HG03095 (cell line): ENCODE results near the gene DAZL.

ENCODE experiments used
- ATAC-seq: cut with Tn5 transposase; IDR thresholded peaks from one replicate; pipeline ENCODE4 v1.9.1; 2021; ENCODE audit warnings: moderate library complexity; ENCODE audit not compliant: unreplicated experiment

Gene DAZL

GRCh38 chr3:16596352-16597032 is 8.7 kb downstream of the DAZL start:
- ATAC-seq = peak; percentile 73

DNA sequence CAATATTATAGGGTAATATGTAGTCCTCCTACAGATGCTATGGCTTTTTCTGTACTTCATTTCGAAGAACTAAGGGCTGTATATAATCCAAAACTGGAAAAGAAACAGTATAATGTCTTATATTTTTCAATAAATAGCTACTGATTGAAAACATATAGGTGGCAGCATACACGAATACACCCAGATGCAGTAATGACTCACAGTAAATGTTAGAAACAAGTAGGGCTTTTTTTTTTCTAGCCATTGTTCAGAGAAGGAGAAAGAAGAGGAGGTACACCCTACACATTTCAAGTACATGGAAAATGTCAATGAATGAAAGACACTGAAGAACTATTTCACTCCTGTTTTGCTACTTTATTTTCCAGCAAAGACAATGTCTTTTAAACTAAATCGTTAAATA is 9.4 kb downstream of the DAZL start:
- ATAC-seq = no peak

- peak; percentile 99 for ATAC-seq
Measured at GRCh38 chr3:16589867-16590624, 15.2 kb downstream of the DAZL start.

GRCh38 chr3:16589120-16589519 is 16.1 kb downstream of the DAZL start:
- ATAC-seq = no peak

DNA sequence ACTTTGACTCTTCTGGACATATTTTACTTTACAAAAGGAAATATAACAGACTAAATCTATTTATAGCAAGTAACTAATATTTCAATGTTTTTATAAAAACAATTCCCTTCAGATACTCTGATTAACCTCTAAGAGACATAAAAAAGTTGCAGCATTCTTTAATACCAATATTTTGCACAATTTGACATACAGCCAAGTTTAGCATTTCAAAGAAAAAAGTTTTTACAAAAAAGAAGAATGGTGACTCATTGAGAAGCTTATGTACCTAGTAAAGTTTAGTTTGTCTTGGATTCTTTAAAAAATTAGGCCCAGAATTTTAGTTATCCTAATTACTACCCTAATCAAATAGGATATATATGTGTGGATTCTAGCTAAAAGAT is 17.6 kb downstream of the DAZL start:
- ATAC-seq = no peak

- no peak for ATAC-seq
Measured at GRCh38 chr3:16587047-16587680, 18.1 kb downstream of the DAZL start.

DNA sequence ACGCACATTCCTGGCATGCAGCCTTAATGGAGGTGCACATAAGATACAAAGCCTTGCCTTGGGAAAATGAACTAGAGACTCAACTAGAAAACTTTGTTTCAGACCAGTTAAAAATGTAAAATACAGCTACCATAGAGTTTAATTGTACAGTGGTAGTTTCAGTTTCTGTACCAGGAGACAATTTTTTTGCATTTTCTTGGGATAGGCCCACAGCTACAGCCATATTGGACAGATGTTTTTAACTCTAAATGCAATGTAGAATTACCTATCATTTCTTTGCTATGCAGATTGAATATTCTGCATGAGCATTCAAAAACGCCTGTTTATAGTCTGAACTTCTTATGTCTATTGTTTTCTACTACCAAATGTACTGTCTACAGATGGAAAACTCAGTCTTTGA is 20.3 kb downstream of the DAZL start:
- no peak for ATAC-seq

DNA sequence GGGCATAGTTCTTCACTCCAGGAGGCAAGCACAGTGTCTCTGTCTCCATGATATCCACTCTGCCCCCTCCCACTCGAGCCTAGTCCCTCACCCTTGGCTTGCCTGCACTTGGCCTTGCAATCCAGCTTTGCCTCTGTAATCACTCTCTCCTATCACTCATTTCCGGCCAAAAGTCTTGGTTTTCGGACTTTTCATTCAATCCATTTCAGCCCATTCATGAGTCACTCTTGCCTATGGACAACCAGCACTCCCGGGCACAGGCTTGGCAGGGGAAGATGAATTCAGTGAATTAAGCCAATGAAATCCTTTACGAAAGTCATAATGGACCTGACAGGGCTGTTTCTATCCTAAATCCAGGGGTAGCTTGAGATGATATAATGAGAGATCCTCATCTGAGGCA is 21.7 kb downstream of the DAZL start:
- no peak for ATAC-seq

DNA sequence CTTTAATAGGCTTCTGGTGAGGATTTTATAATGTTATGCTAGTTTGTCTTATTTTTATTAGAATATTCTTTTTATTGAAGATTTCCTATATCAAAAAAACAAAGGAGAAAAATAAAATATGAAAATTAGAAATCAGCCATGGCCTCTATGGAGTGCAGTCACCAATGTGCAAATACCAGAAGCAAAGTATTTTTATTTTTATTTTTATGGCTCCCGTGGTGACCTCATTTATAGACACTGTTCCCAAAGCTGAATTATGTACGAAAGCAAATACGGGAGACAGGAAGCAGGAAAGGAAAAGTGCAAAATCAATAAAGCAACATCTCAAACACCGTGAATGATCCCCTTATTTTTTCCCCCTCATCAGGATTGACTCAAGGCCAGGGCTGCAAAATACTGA is 35.1 kb downstream of the DAZL start:
- no peak for ATAC-seq

DNA sequence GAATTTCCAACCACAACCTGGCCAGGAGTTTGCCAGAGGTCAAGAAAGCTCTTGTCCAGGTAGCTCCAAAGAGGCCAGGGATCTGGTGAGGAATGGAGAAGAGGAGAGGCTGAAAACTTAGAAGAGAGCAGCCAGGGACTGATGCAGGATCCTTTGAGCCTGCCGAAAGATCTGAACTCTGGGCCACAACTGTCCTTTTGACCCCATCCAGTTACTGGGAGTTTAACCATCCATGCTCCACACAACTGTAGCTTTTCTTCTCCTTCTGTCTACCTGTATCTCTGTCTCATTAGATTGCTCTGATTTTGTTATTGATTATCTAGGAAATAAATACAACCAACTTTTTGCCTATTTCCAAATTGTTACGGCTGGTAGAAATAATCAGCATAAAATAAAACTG is 36.7 kb downstream of the DAZL start:
- no peak for ATAC-seq

GRCh38 chr3:16568115-16568514 is 37.1 kb downstream of the DAZL start:
- ATAC-seq = no peak

GRCh38 chr3:16559653-16560365 is 45.4 kb downstream of the DAZL start:
- no peak for ATAC-seq

GRCh38 chr3:16554126-16554525 is 51.1 kb downstream of the DAZL start:
- no peak for ATAC-seq

DNA sequence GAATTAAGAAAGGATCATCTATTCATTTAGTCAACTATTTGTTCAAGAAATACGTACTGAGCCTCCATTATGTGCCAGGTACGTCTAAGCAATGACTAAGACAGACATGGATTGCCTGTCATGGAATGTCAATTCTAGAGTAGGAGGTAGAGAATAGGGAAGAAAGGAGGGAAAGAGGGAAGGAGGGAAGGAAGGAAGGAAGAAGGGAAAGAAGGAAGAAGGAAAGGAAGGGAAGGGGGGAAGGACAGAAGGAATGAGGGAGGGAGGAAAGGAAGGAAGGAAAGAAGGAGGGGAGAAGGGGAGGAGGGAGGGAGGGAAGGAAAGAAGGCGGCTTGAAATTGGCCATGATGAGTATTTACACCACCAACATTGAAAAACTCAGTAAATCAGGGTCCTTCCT is 52.5 kb downstream of the DAZL start:
- no peak for ATAC-seq

GRCh38 chr3:16551342-16551976 is 53.8 kb downstream of the DAZL start:
- ATAC-seq = no peak

DNA sequence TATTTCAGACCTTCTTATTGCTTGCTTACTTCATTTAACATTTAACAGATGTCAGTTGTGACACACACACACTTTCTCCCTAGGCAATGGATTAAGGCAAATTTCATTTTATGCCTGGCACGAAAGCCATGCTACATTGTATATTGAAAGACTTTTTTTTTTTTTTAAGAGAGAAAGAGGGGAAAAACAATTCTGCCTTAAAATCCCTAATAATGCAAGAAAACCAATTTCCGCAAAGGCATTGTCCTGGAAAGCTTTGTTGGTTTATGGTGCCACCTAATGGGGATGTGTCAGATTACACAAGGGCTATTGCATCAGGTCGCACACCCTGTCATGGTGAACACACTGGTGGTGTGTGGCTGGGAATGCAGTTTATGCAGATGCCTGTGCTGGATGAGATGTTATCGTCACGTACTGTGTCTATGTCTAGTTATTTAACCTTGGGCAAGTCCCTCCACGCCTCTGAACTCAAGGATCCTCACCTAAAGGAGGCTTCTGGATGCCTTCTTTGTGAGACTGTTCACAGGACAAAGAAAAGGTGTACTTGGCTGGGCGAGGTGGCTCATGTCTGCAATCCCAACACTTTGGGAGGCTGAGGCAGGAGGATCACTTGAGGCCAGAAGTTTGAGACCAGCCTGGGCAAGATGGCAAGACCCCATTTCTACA is 54.4 kb downstream of the DAZL start:
- peak; percentile 81 for ATAC-seq

DNA sequence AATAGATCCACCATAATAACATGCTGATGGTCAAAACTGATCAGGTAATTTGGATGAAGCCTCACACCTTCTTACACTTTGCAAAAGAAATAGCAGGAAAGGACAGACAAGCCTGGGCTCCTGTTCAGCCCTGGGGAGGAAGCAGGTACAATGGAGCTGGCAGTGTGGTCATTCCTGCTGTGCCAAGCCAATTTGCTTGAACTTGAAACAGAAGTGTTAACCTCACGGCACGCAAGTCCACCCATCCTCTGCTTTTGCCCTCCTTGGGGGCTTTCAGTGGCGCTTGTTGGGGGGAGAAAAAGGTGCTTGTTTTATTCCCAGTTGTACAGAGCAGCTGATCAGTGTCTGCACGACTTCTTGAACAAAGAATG is 54.9 kb downstream of the DAZL start:
- peak; percentile 25 for ATAC-seq

DNA sequence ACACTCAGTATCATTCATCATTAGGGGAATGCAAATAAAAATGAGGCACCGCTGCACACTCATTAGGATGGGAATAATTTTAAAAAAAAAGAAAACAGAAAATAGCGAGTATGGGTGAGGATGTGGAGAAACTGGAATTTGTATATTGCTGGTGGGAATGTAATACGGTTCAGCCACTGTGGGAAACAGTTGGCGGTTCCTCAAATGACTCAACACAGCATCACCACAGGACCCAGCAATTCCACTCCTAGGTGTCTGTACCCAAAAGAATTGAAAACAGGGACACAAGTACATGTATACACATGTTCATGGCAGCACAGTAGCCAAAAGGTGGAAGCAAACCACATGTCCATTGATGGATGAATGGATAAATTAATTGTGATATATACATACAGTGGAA is 56.5 kb downstream of the DAZL start:
- ATAC-seq = no peak

DNA sequence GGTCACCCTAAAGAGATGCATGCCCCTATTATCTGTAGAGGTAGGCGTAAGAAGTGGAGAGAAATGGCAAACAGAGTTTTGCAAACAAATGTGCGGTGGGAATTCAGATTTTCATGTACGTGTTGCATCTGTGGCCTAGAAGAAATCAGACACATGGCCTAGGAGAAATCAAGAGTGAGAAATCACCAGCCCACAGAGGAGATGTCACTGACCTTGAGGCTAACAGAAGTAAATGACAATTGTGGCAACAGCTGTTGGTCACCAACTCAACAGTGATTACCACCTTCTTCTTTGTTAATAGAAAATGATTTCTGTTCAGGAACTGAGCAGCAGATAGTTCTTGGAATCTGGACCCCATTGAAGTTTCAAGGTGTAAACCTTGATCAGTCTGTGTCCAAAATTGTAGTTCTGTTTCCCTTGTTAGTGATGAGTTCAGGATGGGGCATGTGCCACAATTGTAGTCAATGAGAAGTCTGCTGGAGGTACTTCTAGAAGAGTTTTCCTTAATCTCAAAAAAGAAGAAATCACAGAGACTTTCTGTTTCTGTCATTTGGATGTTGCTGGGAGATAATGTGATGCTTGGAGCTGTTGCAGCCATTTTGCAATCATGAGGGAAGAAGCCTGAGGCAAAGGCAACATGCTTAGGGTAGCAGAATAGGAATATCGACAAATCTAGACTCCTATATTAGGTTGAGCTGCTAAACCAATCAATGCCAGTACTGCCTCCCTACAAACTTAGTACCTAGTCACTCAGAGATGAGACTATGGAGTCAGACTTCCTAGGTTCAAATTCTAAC is 57.5 kb downstream of the DAZL start:
- ATAC-seq = no peak
